Measurements from ENCODE around the gene GXYLT1.

GRCh38 chr12:42130672-42131402, 13.8 kb downstream of the GXYLT1 start:
- TF ChIP-seq CTCF (conservative IDR thresholded peaks at IDR 0.05; ENCODE audit: low read depth in 2 of 2) = no peak
- no peak for TF ChIP-seq POLR2AphosphoS5 (IDR thresholded peaks at IDR 0.05; ENCODE audit: low read depth)
- TF ChIP-seq ZNF462 (CRISPR knock-in tag; IDR thresholded peaks at IDR 0.05) = no peak
- TF ChIP-seq, protein P1, sequence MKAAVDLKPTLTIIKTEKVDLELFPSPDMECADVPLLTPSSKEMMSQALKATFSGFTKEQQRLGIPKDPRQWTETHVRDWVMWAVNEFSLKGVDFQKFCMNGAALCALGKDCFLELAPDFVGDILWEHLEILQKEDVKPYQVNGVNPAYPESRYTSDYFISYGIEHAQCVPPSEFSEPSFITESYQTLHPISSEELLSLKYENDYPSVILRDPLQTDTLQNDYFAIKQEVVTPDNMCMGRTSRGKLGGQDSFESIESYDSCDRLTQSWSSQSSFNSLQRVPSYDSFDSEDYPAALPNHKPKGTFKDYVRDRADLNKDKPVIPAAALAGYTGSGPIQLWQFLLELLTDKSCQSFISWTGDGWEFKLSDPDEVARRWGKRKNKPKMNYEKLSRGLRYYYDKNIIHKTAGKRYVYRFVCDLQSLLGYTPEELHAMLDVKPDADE (IDR thresholded peaks at IDR 0.05) = no peak
- no peak for TF ChIP-seq CREB1 (CRISPR knock-in tag; IDR thresholded peaks at IDR 0.05; ENCODE audit: low read depth)
